GM21367 (cell line): Measurements from ENCODE around the gene MFSD2B.

Experiments used
- ATAC-seq: cut with Tn5 transposase; IDR thresholded peaks from one replicate; pipeline ENCODE4 v1.9.1; 2021; ENCODE audit not compliant: unreplicated experiment

MFSD2B gene

DNA sequence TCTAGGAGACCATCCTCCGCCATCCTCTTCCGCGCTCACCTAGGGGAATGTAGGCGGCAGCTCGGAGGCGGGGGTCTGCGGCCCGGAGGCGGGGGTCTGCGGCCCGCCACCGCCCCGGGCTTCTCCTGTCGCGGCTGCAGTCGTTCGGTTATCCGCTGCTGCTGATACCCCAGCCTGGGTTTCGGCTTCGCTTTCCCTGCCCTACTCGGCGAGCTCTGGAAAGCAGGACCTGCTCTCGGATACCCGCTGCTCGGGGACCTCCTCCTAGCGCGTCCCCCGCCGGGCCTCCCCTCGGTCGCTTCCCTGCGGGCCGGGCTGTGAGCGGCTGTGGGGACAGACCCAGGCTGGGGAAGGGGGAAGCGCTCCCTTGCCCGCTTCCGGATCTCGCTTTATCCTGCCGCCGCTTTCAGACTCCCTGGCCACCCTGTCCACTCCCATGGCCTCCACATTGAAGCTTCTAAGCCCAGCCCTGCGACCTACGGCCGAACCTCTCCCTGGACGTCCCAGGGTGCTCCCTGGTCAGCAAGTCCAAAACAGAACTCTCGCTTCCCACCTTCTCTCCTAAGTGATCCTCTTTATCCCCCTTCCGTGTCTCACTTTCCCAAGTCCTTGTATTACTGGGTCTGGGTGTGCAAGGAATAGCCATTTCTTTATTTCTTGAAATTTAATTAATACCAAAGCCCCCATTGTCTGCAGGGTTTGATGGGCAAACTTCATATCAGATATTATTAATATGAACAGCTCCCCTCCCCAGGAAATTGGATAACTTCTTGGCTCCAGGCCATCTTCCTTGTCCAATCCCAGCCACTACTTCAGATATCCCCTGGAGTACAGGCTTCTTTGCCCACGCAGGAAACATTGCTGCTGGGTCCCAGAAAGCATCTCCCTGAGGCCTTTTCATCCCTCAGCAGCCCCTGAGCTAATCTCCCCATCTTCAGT lies 40.4 kb downstream of the MFSD2B start:
- ATAC-seq = no peak

GRCh38 chr2:24051833-24052232 lies 41.9 kb downstream of the MFSD2B start:
- no peak for ATAC-seq

DNA sequence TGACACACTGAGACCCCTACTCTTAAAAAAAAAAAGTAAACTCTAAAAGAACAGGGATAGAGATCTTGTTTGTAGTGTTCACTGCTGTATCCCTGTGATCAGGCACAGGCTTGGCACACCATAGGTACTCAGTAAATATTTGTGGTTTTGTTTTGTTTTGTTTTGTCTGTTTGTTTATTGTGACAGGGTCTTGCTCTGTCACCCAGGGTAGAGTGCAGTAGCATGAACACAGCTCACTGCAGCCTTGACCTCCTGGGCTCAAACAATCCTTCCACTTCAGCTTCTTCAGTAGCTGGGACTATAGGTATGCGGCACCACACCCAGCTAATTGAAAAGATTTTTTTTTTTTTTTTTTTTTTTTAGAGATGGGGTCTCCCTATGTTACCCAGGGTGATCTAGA lies 43.1 kb downstream of the MFSD2B start:
- no peak for ATAC-seq

- no peak for ATAC-seq
Measured at GRCh38 chr2:24054366-24055010, 44.6 kb downstream of the MFSD2B start.

DNA sequence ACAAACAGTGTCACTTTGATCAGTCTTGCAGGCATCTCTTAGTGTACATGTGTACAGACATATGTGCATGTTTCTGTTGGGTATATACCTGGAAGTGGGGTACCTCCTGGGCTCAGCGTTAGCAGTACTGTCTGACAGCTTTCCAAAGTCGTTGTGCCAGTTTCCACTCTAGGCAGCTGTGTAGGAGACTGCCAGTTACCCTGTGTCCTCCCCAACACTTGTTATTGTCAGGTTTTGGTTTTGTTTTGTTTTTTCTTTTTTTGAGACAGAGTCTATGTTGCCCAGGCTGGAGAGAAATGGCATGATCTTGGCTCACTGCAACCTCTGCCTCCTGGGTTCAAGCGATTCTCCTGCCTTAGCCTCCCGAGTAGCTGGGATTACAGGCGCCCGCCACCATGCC lies 45.9 kb downstream of the MFSD2B start:
- ATAC-seq = no peak

DNA sequence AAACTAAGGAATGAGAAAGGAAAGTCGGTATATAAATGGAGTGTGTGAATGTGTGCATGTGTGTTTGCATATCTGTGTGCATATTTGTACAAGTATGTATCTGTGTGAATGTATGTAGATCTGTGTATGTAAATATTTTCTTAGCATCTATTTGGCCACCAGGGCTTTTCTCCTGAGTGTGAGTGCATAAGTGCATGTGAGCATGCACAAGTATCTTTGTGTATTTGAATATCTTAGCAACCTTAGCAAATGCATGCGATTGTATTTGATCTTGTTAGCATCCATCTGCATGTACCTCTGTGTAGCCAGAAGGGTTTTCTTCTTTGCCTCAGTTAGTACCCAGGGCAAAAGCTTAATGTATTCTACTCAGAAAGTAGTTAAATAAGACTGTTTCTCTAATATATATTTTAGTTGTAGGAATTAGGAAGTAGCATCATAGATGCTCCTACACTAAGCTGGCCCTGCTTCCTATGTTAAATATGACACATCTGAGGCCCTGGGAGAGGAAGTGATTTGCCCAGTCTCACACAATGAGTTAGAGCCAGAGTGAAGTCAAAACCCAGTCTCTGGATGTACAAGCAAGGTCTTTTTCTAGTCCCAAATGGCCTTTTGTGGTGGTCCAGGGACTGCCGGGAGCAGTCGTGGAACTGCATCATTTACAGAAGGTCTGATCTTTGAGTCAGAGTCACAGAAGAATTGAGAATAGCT lies 48.8 kb downstream of the MFSD2B start:
- no peak for ATAC-seq

- no peak for ATAC-seq
Measured at GRCh38 chr2:24065341-24065740, 55.5 kb downstream of the MFSD2B start.

GRCh38 chr2:24072259-24072658 lies 62.4 kb downstream of the MFSD2B start:
- ATAC-seq = no peak

DNA sequence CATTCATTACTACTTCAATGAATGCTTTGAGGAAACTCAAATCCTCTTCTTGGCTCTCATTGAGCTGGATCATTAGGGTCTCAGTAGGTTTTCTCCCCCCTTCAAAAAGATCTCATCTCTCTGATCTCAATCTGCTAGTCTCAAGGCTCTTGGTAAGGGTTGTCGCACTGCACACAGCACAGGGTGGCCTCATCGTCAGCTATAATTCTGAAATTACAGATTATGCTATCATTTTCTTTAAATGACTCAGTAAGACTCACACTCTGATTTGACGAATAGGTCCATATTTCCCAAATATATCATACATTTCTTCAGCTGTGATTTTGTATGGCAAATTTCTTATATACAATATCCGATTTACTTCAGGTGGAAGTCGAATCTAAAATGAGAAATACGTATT lies 63.9 kb downstream of the MFSD2B start:
- no peak for ATAC-seq

DNA sequence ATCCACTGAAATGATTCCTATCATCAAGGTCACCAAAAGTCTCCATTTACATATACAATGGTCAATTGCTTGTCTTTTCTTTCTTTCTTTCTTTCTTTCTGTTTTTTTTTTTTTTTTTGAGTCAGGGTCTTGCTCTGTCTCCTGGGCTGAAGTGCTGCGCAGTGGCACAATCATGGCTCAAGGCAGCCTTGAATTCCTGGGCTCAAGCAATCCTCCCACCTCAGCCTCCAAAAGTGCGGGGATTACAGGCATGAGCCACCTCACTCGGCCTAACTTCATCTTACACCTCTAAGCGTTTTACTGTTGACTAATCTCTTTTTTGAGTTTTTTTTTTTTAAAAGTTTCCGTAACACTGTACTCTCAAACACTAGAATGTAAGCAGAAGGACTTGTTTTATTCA lies 65.4 kb downstream of the MFSD2B start:
- ATAC-seq = no peak
